Progenitor cell of endocrine pancreas (in vitro differentiated cells): Measurements from ENCODE around the gene PKP3. TPM values are rescaled to one million over a fixed set of nuclear protein-coding genes. Genes with fewer than 3 reads are reported as not detected.

ENCODE experiments used
- DNase-seq: peaks from one replicate; pipeline ENCODE4 v3.0.0; 2021; ENCODE audit warnings: low spot score; ENCODE audit not compliant: unreplicated experiment
- H3K27ac Mint-ChIP-seq: 2 replicates; pipeline ENCODE4 v1.8.0; 2021; ENCODE audit warnings: mild to moderate bottlenecking, moderate library complexity, mixed read lengths
- H3K27me3 Mint-ChIP-seq: 2 replicates; pipeline ENCODE4 v1.8.0; 2021; ENCODE audit warnings: mixed read lengths
- H3K36me3 Mint-ChIP-seq: 2 replicates; pipeline ENCODE4 v1.8.0; 2022; ENCODE audit warnings: mixed read lengths; ENCODE audit not compliant: insufficient read depth
- H3K4me1 Mint-ChIP-seq: 2 replicates; pipeline ENCODE4 v1.8.0; 2021; ENCODE audit warnings: low read depth, mixed read lengths
- H3K4me3 Mint-ChIP-seq: 2 replicates; pipeline ENCODE4 v1.8.0; 2021; ENCODE audit warnings: low read depth, mild to moderate bottlenecking, moderate library complexity, mixed read lengths
- H3K9me3 Mint-ChIP-seq: 2 replicates; pipeline ENCODE4 v1.8.0; 2021; ENCODE audit warnings: low read depth, mixed read lengths
- CTCF ChIP-seq: fragments of 200-600 bp; sonication (generic); IDR thresholded peaks from one replicate; pipeline ENCODE4 v1.5.0; 2021; ENCODE audit warnings: antibody characterized with exemption, mild to moderate bottlenecking; ENCODE audit not compliant: unreplicated experiment
- total RNA-seq: library from RNA; stranded (reverse); gene quantifications from 2 replicates; pipeline ENCODE4 v1.2.1, GENCODE V29; 2021

PKP3 gene
- total RNA-seq, 1 donor from 2014 or later, result 55.9 TPM

GRCh38 chr11:382081-382629, 11.9 kb upstream of the PKP3 start:
- H3K27ac Mint-ChIP-seq, result no peak overlapping the region
- H3K27me3 Mint-ChIP-seq, result peaks cover under 1% of the 10 kb centered on the region
- no peak for DNase-seq
- peaks cover 22% of the 10 kb centered on the region for H3K36me3 Mint-ChIP-seq
- no peak overlapping the region for H3K4me3 Mint-ChIP-seq
- no peak for TF ChIP-seq CTCF
- peaks cover 4% of the 10 kb centered on the region for H3K4me1 Mint-ChIP-seq
- peaks cover 4% of the 10 kb centered on the region for H3K9me3 Mint-ChIP-seq

- DNase-seq, result no peak
- peaks cover 11% of the 10 kb centered on the region for H3K27me3 Mint-ChIP-seq
- H3K36me3 Mint-ChIP-seq, result peaks cover 13% of the 10 kb centered on the region
- H3K9me3 Mint-ChIP-seq, result peaks cover 4% of the 10 kb centered on the region
- TF ChIP-seq CTCF, result no peak
- no peak overlapping the region for H3K4me3 Mint-ChIP-seq
- peaks cover 4% of the 10 kb centered on the region for H3K4me1 Mint-ChIP-seq
- H3K27ac Mint-ChIP-seq, result no peak overlapping the region
These were observed 10.6 kb upstream of the PKP3 start for GRCh38 chr11:383431-383830.

GRCh38 chr11:384511-384910, 9.5 kb upstream of the PKP3 start:
- peaks cover 4% of the 10 kb centered on the region for H3K9me3 Mint-ChIP-seq
- no peak for DNase-seq

GRCh38 chr11:385594-386351, 8.2 kb upstream of the PKP3 start:
- Mint-ChIP-seq H3K27ac (no peak overlapping the region), H3K36me3 (peaks cover 8% of the 10 kb centered on the region), H3K9me3 (peaks cover 4% of the 10 kb centered on the region), H3K27me3 (peaks cover 12% of the 10 kb centered on the region), H3K4me3 (no peak overlapping the region), H3K4me1 (peaks cover 4% of the 10 kb centered on the region)
- TF ChIP-seq CTCF, result no peak
- no peak for DNase-seq

More at GRCh38 chr11:384511-384910, 9.5 kb upstream of the PKP3 start:
- H3K27me3 Mint-ChIP-seq, result peaks cover 12% of the 10 kb centered on the region
- H3K27ac Mint-ChIP-seq, result no peak overlapping the region
- peaks cover 4% of the 10 kb centered on the region for H3K4me1 Mint-ChIP-seq
- peaks cover 8% of the 10 kb centered on the region for H3K36me3 Mint-ChIP-seq
- TF ChIP-seq CTCF, result no peak
- no peak overlapping the region for H3K4me3 Mint-ChIP-seq

- no peak for DNase-seq
- H3K4me3 Mint-ChIP-seq, result no peak overlapping the region
These were observed 7.5 kb upstream of the PKP3 start for GRCh38 chr11:386483-386882.

More at GRCh38 chr11:386483-386882, 7.5 kb upstream of the PKP3 start:
- TF ChIP-seq CTCF, result no peak
- H3K27ac Mint-ChIP-seq, result no peak overlapping the region
- H3K4me1 Mint-ChIP-seq, result peaks cover 4% of the 10 kb centered on the region
- H3K9me3 Mint-ChIP-seq, result peaks cover 4% of the 10 kb centered on the region
- H3K27me3 Mint-ChIP-seq, result peaks cover 12% of the 10 kb centered on the region
- H3K36me3 Mint-ChIP-seq, result peaks cover 8% of the 10 kb centered on the region
